PC-3 (cell line): ENCODE measurements around the gene LNX2.

ENCODE experiments used
- EZH2phosphoT487 ChIP-seq: fragments of 300-600 bp; sonication (generic); IDR thresholded peaks from 2 replicates; pipeline ENCODE4 v1.6.1; 2018; ENCODE audit warnings: mild to moderate bottlenecking, antibody characterized with exemption, low read length, borderline replicate concordance
- TF ChIP-seq, protein P1 (sequence below): fragments of 300-600 bp; sonication (generic); conservative IDR thresholded peaks from 2 replicates; pipeline ENCODE4 v1.5.1; 2017; ENCODE audit warnings: antibody characterized with exemption, low read depth, mild to moderate bottlenecking, low read length

DNA sequence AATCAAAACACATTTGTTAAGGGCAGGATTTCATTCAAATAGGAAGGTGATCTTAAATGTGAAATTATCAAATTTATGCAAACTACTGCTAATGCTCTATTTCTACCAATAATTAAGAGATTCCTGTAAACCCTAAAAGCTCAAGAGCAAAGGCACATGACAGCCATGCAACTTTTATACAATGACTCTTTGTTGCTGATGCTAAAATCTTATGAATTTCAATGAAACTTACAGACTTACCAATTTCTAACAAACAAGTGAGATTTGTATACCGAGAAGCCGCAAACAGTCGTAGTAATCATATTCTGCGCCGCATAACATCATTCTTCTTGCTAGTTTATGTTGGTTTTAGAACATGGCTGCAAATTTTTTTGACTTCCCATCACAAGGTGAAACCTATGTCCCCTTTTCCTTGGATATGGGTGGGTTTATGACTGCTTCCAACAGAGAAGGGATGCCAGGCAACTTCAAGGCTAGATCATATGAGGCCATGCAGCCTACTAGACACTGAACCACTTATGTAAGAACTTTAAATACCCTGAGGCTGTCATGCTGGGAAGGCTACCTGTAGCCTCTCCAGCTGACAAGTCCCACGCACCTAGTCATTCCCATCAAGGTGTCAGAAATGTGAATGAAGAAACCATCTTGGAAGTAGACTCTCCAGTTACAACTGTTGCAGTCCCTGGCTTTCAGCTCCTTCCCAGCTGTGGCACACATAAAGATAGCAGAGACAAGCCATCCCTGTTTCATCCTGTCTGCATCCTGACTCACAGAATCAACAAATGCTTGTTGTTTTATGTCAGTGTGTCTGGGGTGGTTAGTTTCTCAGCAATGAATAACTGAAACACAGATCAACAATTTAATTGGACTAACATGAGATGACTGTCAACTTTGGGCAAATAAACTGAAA is 42.0 kb downstream of the LNX2 start:
- TF ChIP-seq EZH2phosphoT487 = no peak
- TF ChIP-seq, protein P1, sequence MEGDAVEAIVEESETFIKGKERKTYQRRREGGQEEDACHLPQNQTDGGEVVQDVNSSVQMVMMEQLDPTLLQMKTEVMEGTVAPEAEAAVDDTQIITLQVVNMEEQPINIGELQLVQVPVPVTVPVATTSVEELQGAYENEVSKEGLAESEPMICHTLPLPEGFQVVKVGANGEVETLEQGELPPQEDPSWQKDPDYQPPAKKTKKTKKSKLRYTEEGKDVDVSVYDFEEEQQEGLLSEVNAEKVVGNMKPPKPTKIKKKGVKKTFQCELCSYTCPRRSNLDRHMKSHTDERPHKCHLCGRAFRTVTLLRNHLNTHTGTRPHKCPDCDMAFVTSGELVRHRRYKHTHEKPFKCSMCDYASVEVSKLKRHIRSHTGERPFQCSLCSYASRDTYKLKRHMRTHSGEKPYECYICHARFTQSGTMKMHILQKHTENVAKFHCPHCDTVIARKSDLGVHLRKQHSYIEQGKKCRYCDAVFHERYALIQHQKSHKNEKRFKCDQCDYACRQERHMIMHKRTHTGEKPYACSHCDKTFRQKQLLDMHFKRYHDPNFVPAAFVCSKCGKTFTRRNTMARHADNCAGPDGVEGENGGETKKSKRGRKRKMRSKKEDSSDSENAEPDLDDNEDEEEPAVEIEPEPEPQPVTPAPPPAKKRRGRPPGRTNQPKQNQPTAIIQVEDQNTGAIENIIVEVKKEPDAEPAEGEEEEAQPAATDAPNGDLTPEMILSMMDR = no peak
